Epithelial cell of prostate (primary cell): ENCODE measurements around the gene STXBP5.

Source experiments
- DNase-seq: peaks from one replicate; pipeline ENCODE4 v3.0.0-alpha.2; 2011; ENCODE audit warnings: low read depth, low spot score
- H3K27ac ChIP-seq: fragments of 450-650 bp; 2 replicates; pipeline ENCODE4 v1.5.1; 2017; ENCODE audit warnings: mild to moderate bottlenecking

STXBP5 gene

DNA sequence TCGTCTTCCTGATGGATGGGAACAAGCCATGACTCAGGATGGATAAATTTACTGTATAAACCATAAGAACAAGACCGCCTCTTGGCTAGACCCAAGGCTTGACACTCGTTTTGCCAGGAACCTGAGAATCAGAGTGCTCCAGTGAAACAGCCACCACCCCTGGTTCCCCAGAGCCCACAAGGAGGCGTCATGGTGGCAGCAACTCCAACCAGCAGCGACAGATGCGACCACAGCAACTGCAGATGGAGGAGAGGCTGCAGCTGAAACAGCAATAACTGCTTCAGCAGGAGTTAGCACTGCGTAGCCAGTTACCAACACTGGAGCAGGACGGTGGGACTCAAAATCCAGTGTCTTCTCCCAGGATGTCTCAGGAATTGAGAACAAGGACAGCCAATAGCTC lies 203.4 kb downstream of the STXBP5 start:
- no peak for DNase-seq
- no peak overlapping the region for H3K27ac ChIP-seq

DNA sequence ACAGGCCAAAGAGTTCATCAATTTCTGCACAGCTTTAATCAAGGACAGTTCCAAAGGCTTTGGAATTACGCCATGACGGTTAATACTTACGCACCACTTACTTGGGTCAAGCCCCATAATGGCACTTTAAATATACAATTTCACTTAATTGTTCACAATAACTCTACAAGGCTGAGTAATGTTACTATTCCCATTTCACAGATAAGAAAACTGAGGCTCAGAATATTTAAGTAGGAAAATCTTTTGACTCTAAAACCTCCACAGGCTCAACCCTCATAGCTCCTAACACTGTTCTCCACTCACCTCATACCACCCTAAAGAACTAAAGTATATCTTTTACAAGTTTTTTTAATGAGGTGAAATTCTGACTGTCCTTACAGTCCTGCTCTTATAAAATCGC lies 212.4 kb downstream of the STXBP5 start:
- H3K27ac ChIP-seq = no peak overlapping the region
- DNase-seq = no peak

DNA sequence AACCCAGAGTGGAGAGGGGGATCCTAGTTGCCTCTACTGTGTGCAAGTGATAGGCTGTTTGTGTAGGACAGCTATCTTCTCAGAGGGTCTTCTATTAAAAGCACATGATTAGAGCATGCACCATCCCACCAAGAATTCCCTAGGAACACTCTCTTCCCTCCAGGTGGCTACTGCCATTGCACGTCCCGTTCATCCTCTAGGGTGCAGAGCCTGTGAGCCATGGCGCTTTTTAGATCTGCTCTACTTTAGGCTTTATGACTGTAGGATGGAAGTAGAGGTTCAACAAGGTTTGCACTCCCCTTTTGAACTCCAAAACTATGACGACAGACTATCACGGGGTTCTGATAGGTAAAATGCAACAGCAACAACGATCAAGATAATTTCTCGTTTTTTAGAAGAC lies 213.7 kb downstream of the STXBP5 start:
- no peak overlapping the region for H3K27ac ChIP-seq
- no peak for DNase-seq

DNA sequence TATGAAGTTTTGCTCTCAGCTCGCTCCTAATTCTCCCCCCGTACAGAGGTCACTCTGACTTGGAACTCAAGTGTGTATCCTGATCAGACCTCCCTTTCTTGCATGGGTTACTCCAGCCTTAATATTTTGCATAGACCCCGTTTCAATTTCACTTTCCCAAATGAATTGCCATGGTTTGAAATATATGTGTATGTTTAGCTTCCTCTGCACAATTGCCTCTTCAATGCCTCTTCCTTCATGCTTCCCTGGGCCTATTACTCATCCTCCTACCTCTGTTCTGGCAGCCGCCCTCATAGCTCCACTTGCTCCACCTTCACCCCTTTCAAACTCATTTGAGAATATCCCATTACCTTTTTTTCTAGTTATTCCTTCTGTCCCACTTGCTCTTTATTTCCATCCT lies 214.3 kb downstream of the STXBP5 start:
- no peak overlapping the region for H3K27ac ChIP-seq
- DNase-seq = no peak

DNA sequence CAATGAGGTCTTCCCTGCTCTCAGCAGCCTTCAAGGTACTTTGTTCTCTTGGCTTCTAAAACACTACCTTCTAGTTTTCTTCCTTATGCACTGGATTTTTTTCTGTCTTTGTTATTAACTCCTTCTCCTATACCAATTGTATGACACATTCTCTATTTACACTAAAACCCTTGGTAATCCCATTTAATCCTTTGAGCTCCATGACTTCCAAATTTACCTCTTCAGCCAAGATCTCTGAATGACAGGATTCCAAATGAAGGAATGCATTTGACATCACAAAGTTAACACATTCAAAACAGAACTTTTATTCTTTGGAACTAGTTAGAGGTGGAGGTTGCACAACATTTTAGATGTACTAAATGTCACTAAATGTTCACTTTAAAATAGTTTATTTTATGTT lies 217.7 kb downstream of the STXBP5 start:
- no peak for DNase-seq
- H3K27ac ChIP-seq = no peak overlapping the region

DNA sequence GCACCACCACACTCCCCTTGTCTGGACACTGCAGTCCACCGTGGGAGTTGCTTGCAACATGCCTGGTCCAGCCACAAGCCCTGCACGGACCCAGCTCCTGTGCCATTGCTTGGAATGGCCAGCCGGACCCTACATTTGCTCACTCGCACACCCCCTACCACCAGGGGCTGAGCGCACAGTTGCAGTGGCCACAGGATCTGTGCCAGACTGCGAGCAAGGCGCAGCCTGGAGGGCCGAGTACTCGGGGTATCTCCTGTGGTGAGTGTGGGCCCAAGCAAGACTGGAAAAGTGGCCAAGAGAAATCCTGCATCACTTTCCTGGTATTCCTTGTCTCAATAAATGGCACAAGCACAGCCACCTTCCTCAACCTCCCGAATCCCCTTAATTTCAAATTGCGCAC lies 218.9 kb downstream of the STXBP5 start:
- DNase-seq = no peak
- H3K27ac ChIP-seq = no peak overlapping the region

DNA sequence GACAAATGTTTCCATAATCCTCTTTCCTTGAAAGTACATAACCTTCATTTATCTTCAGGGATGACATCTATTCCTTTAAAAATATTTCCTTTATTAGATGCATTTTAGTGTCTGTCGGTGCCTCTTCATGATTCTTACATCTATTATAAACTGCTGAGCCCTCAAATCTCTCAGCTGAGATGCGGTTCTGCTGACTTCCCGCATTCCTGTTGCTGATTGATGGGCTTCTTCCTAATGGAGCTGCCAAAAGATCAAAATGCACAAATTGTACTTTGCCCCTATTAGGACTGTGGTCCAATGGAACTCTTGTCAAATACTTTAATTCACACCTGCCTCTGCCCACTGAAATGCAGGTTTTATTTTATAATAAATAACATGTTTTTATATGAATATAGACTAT lies 225.6 kb downstream of the STXBP5 start:
- H3K27ac ChIP-seq = no peak overlapping the region
- no peak for DNase-seq

DNA sequence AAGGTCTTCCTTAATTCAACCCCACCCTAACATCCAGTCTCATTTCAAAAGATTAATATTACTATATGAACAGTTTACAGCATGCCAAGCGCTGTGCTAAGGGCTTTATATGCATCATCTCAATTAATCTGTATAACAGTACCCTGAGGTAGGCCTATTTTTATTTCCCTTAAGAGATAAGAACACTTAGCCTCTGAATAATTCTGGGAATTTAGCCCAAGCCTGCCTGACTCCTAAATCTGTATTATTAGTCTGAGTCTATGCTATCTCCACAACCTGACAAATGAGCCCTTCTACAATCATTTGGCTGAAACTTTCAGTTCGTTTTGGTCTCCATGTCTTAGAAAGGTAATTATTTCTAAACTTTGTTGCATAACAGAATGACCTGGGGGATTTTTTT lies 226.6 kb downstream of the STXBP5 start:
- no peak for DNase-seq
- no peak overlapping the region for H3K27ac ChIP-seq

DNA sequence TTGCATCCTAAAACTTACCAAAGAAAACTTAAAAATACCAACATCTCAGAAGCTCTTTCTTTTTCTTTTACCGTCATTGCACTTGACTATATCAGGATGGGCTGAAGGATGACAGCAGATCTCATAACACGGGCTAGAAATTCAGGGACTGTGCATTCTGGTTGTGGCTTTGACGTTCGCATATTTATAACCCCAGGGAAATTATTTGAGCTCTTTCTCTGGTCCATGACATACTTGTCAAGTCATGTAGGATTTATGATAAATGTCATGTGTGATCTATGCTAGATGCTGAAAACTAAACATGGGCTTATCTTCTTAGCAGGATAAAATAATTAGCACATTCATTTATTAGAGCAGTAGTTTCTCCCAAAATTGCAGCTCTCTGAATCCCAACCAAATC lies 229.9 kb downstream of the STXBP5 start:
- H3K27ac ChIP-seq = no peak overlapping the region
- DNase-seq = no peak

DNA sequence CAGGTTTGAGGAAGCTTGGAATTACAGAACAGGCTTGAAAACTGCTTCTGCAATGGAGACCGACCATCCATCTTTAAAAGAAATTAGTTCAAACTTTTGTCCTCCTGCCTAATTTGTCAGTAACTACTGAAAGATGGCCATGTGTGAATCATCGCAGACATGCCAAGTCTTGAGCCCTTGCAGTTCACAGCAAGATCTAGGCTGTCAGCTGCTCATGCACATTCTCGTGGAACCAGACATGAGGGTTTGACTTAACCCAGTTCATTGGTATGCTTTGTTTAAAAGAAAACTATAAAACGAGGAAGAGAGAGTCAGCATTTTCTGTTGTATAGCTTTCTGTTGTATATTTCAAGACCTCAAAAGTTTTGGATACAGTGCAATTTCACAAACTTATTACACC lies 230.3 kb downstream of the STXBP5 start:
- no peak overlapping the region for H3K27ac ChIP-seq
- peak; percentile 74 for DNase-seq

DNA sequence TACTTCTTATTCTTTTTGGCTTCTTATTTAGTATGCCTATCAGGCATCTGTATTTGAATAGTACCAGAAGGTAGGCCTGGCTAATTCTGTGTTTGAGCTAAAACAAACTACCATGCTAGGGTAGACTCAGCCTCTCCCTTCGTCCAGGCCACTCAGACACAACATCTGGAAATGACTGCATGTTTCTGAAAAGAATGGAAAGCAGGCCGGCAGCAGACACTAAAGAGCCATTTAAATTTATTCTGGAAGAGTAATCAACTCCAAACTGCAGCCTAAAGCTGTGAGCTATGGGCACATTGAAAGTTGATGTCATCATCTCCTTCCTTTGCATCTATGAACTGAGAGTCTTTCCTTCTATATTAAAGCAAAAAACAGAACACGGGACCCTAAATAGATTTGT lies 233.4 kb downstream of the STXBP5 start:
- no peak overlapping the region for H3K27ac ChIP-seq
- no peak for DNase-seq

DNA sequence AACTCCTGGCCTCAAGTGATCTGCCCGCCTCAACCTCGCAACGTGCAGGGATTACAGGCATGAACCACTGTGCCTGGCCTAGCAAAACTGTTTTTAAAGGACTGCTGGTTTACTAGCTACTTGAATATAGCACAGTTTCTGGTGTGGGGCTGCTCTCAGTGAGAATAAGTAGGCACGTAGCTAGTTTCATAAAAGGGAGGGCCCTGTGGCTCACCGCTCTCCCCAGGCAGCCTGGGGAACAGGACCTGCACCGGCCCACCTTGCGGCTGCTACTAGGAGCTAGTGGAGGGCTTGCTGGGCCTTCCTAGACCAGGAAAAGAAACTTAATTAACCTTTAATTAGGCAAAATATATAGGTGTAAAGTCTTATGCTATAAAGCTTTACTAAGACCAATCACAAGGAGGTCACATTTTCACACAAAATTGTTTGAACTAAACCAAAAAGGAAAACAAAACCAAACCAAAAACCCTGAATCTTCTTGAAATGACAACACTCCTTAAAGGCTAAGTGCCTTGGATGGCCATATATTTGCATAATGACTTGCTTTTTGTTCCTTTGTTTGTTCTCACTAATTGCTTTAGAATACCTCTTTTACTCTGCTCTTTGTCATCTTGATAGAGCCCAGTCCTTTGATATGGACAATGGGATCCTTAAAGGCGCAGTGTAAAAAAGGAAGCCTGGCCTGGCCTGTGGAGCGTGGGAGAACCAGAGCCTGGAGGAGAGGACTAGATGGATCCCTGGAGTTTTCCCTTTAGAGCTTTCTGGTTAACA lies 234.7 kb downstream of the STXBP5 start:
- DNase-seq = no peak
- H3K27ac ChIP-seq = no peak overlapping the region
